Stimulated activated naive B cell treated with anti-CD40 and anti-IgM and Interleukin-4, amounts not matched to agents 10 μg/mL and 1 μg/mL and 100 μg/mL, for 72 hours (primary cell): Measurements from ENCODE around the gene MTFP1.

ENCODE experiments used
- ATAC-seq, 2 donors: fragments of 150-1000 bp; cut with Tn5 transposase; replicated peaks; 2 replicates each; pipeline ENCODE4 v1.10.0; 2021; ENCODE audit warnings: moderate library complexity in 1 of 2
- DNase-seq: peaks from one replicate; pipeline ENCODE4 v3.0.0; 2021
- H3K27ac Mint-ChIP-seq: one replicate; pipeline ENCODE4 v1.8.0; 2022; ENCODE audit warnings: mild to moderate bottlenecking, mixed read lengths
- H3K27me3 Mint-ChIP-seq, 2 donors: one replicate each; pipeline ENCODE4 v1.8.0; 2022; ENCODE audit warnings: mixed read lengths in 2 of 2
- H3K36me3 Mint-ChIP-seq, 2 donors: one replicate each; pipeline ENCODE4 v1.8.0; 2022; ENCODE audit warnings: mixed read lengths in 2 of 2, mild to moderate bottlenecking in 1 of 2
- H3K4me1 Mint-ChIP-seq, 2 donors: one replicate each; pipeline ENCODE4 v1.8.0; 2022; ENCODE audit warnings: mixed read lengths in 2 of 2, mild to moderate bottlenecking in 1 of 2
- H3K4me3 Mint-ChIP-seq, 2 donors: one replicate each; pipeline ENCODE4 v1.8.0; 2022; ENCODE audit warnings: mild to moderate bottlenecking in 2 of 2, mixed read lengths in 2 of 2, moderate library complexity in 1 of 2
- H3K9me3 Mint-ChIP-seq, 2 donors: one replicate each; pipeline ENCODE4 v1.8.0; 2022; ENCODE audit warnings: mixed read lengths in 2 of 2, mild to moderate bottlenecking in 1 of 2

MTFP1 gene

GRCh38 chr22:30411780-30412179, 13.8 kb upstream of the MTFP1 start:
- no peak overlapping the region for H3K27ac Mint-ChIP-seq

GRCh38 chr22:30413001-30413400, 12.6 kb upstream of the MTFP1 start:
- H3K4me1 Mint-ChIP-seq = no peaks in the 10 kb centered on the region
- peaks cover 16 to 35% of the 10 kb centered on the region in 2 donors for H3K36me3 Mint-ChIP-seq
- no peaks in the 10 kb centered on the region for H3K27me3 Mint-ChIP-seq
- no peak overlapping the region for H3K4me3 Mint-ChIP-seq
- H3K9me3 Mint-ChIP-seq = no peaks in the 10 kb centered on the region
- no peak overlapping the region for H3K27ac Mint-ChIP-seq
- ATAC-seq (no peak), DNase-seq (no peak)

More at GRCh38 chr22:30411780-30412179, 13.8 kb upstream of the MTFP1 start:
- Mint-ChIP-seq H3K36me3 (peaks cover 16 to 35% of the 10 kb centered on the region in 2 donors), H3K9me3 (no peaks in the 10 kb centered on the region), H3K27me3 (no peaks in the 10 kb centered on the region), H3K4me1 (no peaks in the 10 kb centered on the region), H3K4me3 (no peak overlapping the region)
- ATAC-seq (no peak), DNase-seq (no peak)

- Mint-ChIP-seq H3K9me3 (no peaks in the 10 kb centered on the region), H3K4me1 (no peaks in the 10 kb centered on the region), H3K4me3 (no peak overlapping the region), H3K27ac (no peak overlapping the region), H3K36me3 (peaks cover 17 to 38% of the 10 kb centered on the region in 2 donors), H3K27me3 (no peaks in the 10 kb centered on the region)
- no peak for ATAC-seq
- DNase-seq = no peak
These were observed 11.6 kb upstream of the MTFP1 start for GRCh38 chr22:30413745-30414524.

- no peaks in the 10 kb centered on the region for H3K9me3 Mint-ChIP-seq
- DNase-seq (no peak), ATAC-seq (no peak)
- peaks cover 22 to 34% of the 10 kb centered on the region in 2 donors for H3K36me3 Mint-ChIP-seq
- H3K27ac Mint-ChIP-seq = no peak overlapping the region
- H3K4me1 Mint-ChIP-seq = no peaks in the 10 kb centered on the region
- no peak overlapping the region for H3K4me3 Mint-ChIP-seq
- no peaks in the 10 kb centered on the region for H3K27me3 Mint-ChIP-seq
These were observed 11.0 kb upstream of the MTFP1 start for GRCh38 chr22:30414525-30415047.

- H3K9me3 Mint-ChIP-seq = no peaks in the 10 kb centered on the region
- H3K4me3 Mint-ChIP-seq = no peak overlapping the region
- H3K27me3 Mint-ChIP-seq = no peaks in the 10 kb centered on the region
- H3K4me1 Mint-ChIP-seq = peaks cover 6 to 9% of the 10 kb centered on the region in 2 donors
- H3K27ac Mint-ChIP-seq = no peak overlapping the region
- no peak for DNase-seq
- peaks cover 29 to 39% of the 10 kb centered on the region in 2 donors for H3K36me3 Mint-ChIP-seq
- ATAC-seq = no peak
These were observed 9.2 kb upstream of the MTFP1 start for GRCh38 chr22:30416403-30416802.

- no peak for ATAC-seq
- Mint-ChIP-seq H3K4me3 (no peak overlapping the region), H3K9me3 (no peaks in the 10 kb centered on the region), H3K36me3 (peaks cover 29 to 36% of the 10 kb centered on the region in 2 donors), H3K4me1 (peaks cover 7 to 12% of the 10 kb centered on the region in 2 donors), H3K27me3 (no peaks in the 10 kb centered on the region), H3K27ac (no peak overlapping the region)
- no peak for DNase-seq
These were observed 8.7 kb upstream of the MTFP1 start for GRCh38 chr22:30416837-30417236.

- Mint-ChIP-seq H3K9me3 (no peaks in the 10 kb centered on the region), H3K4me1 (peaks cover 21 to 44% of the 10 kb centered on the region in 2 donors), H3K36me3 (peaks cover 28 to 29% of the 10 kb centered on the region in 2 donors), H3K27me3 (no peaks in the 10 kb centered on the region), H3K4me3 (no peak overlapping the region), H3K27ac (no peak overlapping the region)
- DNase-seq (no peak), ATAC-seq (no peak)
These were observed 5.0 kb upstream of the MTFP1 start for GRCh38 chr22:30420347-30421125.

GRCh38 chr22:30421695-30422480, 3.7 kb upstream of the MTFP1 start:
- peaks cover 17 to 20% of the 10 kb centered on the region in 2 donors for H3K36me3 Mint-ChIP-seq
- H3K9me3 Mint-ChIP-seq = no peaks in the 10 kb centered on the region
- no peaks in the 10 kb centered on the region for H3K27me3 Mint-ChIP-seq
- ATAC-seq (no peak), DNase-seq (no peak)
- H3K4me3 Mint-ChIP-seq = peak overlapping the region; percentile 88 to 97
- peaks cover 32 to 56% of the 10 kb centered on the region in 2 donors for H3K4me1 Mint-ChIP-seq
- H3K27ac Mint-ChIP-seq = peak overlapping the region; percentile 63

- Mint-ChIP-seq H3K4me1 (peaks cover 37 to 64% of the 10 kb centered on the region in 2 donors), H3K36me3 (peaks cover 20 to 27% of the 10 kb centered on the region in 2 donors), H3K27me3 (no peaks in the 10 kb centered on the region), H3K9me3 (no peaks in the 10 kb centered on the region), H3K4me3 (peak overlapping the region; percentile 88 to 97), H3K27ac (peak overlapping the region; percentile 99)
- ATAC-seq = no peak
- DNase-seq = no peak
These were observed 2.9 kb upstream of the MTFP1 start for GRCh38 chr22:30422481-30423300.

GRCh38 chr22:30423301-30423958, 2.1 kb upstream of the MTFP1 start:
- Mint-ChIP-seq H3K9me3 (no peaks in the 10 kb centered on the region), H3K36me3 (peaks cover 24 to 31% of the 10 kb centered on the region in 2 donors), H3K27ac (peak overlapping the region; percentile 99), H3K4me1 (peaks cover 37 to 64% of the 10 kb centered on the region in 2 donors), H3K4me3 (peak overlapping the region; percentile 88 to 97), H3K27me3 (no peaks in the 10 kb centered on the region)
- ATAC-seq (peak; percentile 33 to 43), DNase-seq (no peak)

GRCh38 chr22:30423959-30424533, 1.5 kb upstream of the MTFP1 start:
- DNase-seq (peak; percentile 99), ATAC-seq (peak; percentile 92 to 94)
- Mint-ChIP-seq H3K4me1 (peaks cover 37 to 64% of the 10 kb centered on the region in 2 donors), H3K9me3 (no peaks in the 10 kb centered on the region), H3K36me3 (peaks cover 22 to 37% of the 10 kb centered on the region in 2 donors), H3K27ac (peak overlapping the region; percentile 99), H3K27me3 (no peaks in the 10 kb centered on the region), H3K4me3 (peak overlapping the region; percentile 88 to 97)

- ATAC-seq = no peak
- peaks cover 37 to 64% of the 10 kb centered on the region in 2 donors for H3K4me1 Mint-ChIP-seq
- no peak for DNase-seq
These were observed 838 bp upstream of the MTFP1 start for GRCh38 chr22:30424534-30425326.

More at GRCh38 chr22:30424534-30425326, 838 bp upstream of the MTFP1 start:
- H3K4me3 Mint-ChIP-seq = peak overlapping the region; percentile 88 to 97
- no peaks in the 10 kb centered on the region for H3K27me3 Mint-ChIP-seq
- H3K9me3 Mint-ChIP-seq = no peaks in the 10 kb centered on the region
- H3K36me3 Mint-ChIP-seq = peaks cover 18 to 40% of the 10 kb centered on the region in 2 donors
- peak overlapping the region; percentile 99 for H3K27ac Mint-ChIP-seq
